Astrocyte (in vitro differentiated cells and primary cell): ENCODE data around the gene TENM4.

Experiments
- CTCF ChIP-seq: IDR thresholded peaks from 2 replicates; pipeline ENCODE4 v1.5.1; 2011; ENCODE audit warnings: low read depth, mild to moderate bottlenecking, inconsistent platforms, low read length, moderate library complexity; ENCODE audit not compliant: insufficient read depth
- EZH2 ChIP-seq: IDR thresholded peaks from 2 replicates; pipeline ENCODE4 v1.6.1; 2012; ENCODE audit warnings: mild to moderate bottlenecking, low read length, inconsistent platforms; ENCODE audit not compliant: insufficient read depth

- TF ChIP-seq CTCF (no peak), EZH2 (no peak)
Observed at GRCh38 chr11:78622666-78623065, 818.2 kb downstream of the TENM4 start.
